B cell (primary cell): ENCODE results near the gene NPFFR2. TPM values are rescaled to one million over a fixed set of nuclear protein-coding genes. Genes with fewer than 3 reads are reported as not detected.

Experiments
- ATAC-seq: fragments of 200-7000 bp; cut with Tn5 transposase; one replicate; pipeline ENCODE4 v1.10.0; 2021; ENCODE audit warnings: low read depth, mild to moderate bottlenecking, moderate number of reproducible peaks, moderate library complexity
- CTCF ChIA-PET: fragments of 350-600 bp; sonication (Branson Sonifier 250); formaldehyde crosslinking; loops from one replicate; lab custom pipeline; 2021; ENCODE audit warnings: antibody characterized with exemption, inconsistent platforms; lab: Charles Lee
- POLR2A ChIA-PET: fragments of 350-600 bp; sonication (Branson Sonifier 250); formaldehyde crosslinking; loops from one replicate; lab custom pipeline; 2021; ENCODE audit warnings: antibody characterized with exemption; lab: Charles Lee
- DNase-seq: peaks from one replicate; pipeline ENCODE4 v3.0.0; 2013
- H2AFZ ChIP-seq: 2 replicates; pipeline ENCODE4 v1.6.1; 2012; ENCODE audit warnings: mild to moderate bottlenecking, low read depth, low read length; ENCODE audit not compliant: insufficient read depth, poor library complexity, severe bottlenecking
- H3K27ac ChIP-seq, 2 donors: 1 replicate in 1 of 2; 2 replicates in 1 of 2; pipeline ENCODE4 v1.5.1; 2012 to 2013; ENCODE audit warnings: low read length in 2 of 2, mild to moderate bottlenecking in 2 of 2, moderate library complexity in 1 of 2
- H3K27me3 ChIP-seq, 4 experiments: fragments of 200-600 bp in 1 of 4; sonication (generic) in 1 of 4; replicated peaks in 1 of 4; 1 replicate in 2 of 4; 2 replicates in 2 of 4; pipeline versions ENCODE4 v1.6.1 to v1.7.0; 2013 to 2016; ENCODE audit warnings: low read length in 3 of 4, mild to moderate bottlenecking in 2 of 4, mixed read lengths in 1 of 4, moderate library complexity in 1 of 4; ENCODE audit not compliant: insufficient read depth in 4 of 4, control insufficient read depth in 3 of 4; ENCODE audit errors: control extremely low read depth in 1 of 4
- H3K36me3 ChIP-seq, 2 experiments: replicated peaks in 1 of 2; 1 replicate in 1 of 2; 2 replicates in 1 of 2; pipeline versions ENCODE4 v1.6.1 to v1.7.1; 2013; ENCODE audit warnings: low read length in 1 of 2; ENCODE audit not compliant: insufficient read depth in 2 of 2, control insufficient read depth in 1 of 2; ENCODE audit errors: control extremely low read depth in 1 of 2, extremely low read depth in 1 of 2
- H3K4me1 ChIP-seq, 2 donors: fragments of 200-600 bp in 1 of 2; sonication (generic) in 1 of 2; 1 replicate in 1 of 2; 2 replicates in 1 of 2; pipeline versions ENCODE4 v1.5.1 to v1.6.1; 2013 to 2017; ENCODE audit warnings: low read length in 2 of 2; ENCODE audit not compliant: control insufficient read depth in 2 of 2, insufficient read depth in 2 of 2
- H3K4me2 ChIP-seq: replicated peaks from 2 replicates; pipeline ENCODE3; 2012; ENCODE audit warnings: mild to moderate bottlenecking, low read depth, low read length; ENCODE audit not compliant: poor library complexity, severe bottlenecking
- H3K4me3 ChIP-seq, 5 experiments: fragments of 200-600 bp in 1 of 5; sonication (generic) in 1 of 5; 1 replicate in 3 of 5; 2 replicates in 2 of 5; pipeline versions ENCODE4 v1.5.1 to v1.7.0; 2011 to 2016; ENCODE audit warnings: low read length in 4 of 5, mild to moderate bottlenecking in 4 of 5, low read depth in 2 of 5, control low read depth in 1 of 5, moderate library complexity in 1 of 5; ENCODE audit not compliant: insufficient read depth in 1 of 5; ENCODE audit errors: control extremely low read depth in 1 of 5, extremely low read depth in 1 of 5
- H3K79me2 ChIP-seq: fragments of 200-600 bp; sonication (generic); one replicate; pipeline ENCODE4 v1.6.0; 2016; ENCODE audit warnings: low read length; ENCODE audit not compliant: control insufficient read depth, insufficient read depth
- H3K9ac ChIP-seq: fragments of 200-600 bp; sonication (generic); 2 replicates; pipeline ENCODE4 v1.6.1; 2017; ENCODE audit warnings: mild to moderate bottlenecking, low read length, moderate library complexity
- H3K9me3 ChIP-seq, 3 donors: one replicate each; pipeline versions ENCODE4 v1.6.1 to v1.7.1; 2013; ENCODE audit warnings: low read length in 2 of 3; ENCODE audit not compliant: control insufficient read depth in 2 of 3, insufficient read depth in 1 of 3; ENCODE audit errors: control extremely low read depth in 1 of 3
- H4K20me1 ChIP-seq: 2 replicates; pipeline ENCODE4 v1.6.0; 2012; ENCODE audit warnings: mild to moderate bottlenecking, low read length; ENCODE audit not compliant: insufficient read depth, control insufficient read depth, poor library complexity, severe bottlenecking
- H3K27ac Mint-ChIP-seq: one replicate; pipeline ENCODE4 v1.8.0; 2021; ENCODE audit warnings: mixed read lengths
- H3K27me3 Mint-ChIP-seq: one replicate; pipeline ENCODE4 v1.8.0; 2021; ENCODE audit warnings: mixed read lengths
- H3K4me1 Mint-ChIP-seq: one replicate; pipeline ENCODE4 v1.8.0; 2021; ENCODE audit warnings: mixed read lengths
- H3K4me3 Mint-ChIP-seq: one replicate; pipeline ENCODE4 v1.8.0; 2021; ENCODE audit warnings: mixed read lengths
- H3K9me3 Mint-ChIP-seq: one replicate; pipeline ENCODE4 v1.8.0; 2022; ENCODE audit warnings: mixed read lengths; ENCODE audit not compliant: insufficient read depth
- EZH2 ChIP-seq: IDR thresholded peaks from 2 replicates; pipeline ENCODE4 v1.6.1; 2012; ENCODE audit warnings: borderline replicate concordance, low read depth, mild to moderate bottlenecking, moderate library complexity, low read length; ENCODE audit not compliant: insufficient read depth, poor library complexity, severe bottlenecking
- intact Hi-C: fragments of 100-400 bp; cut with micrococcal nuclease; formaldehyde crosslinking; loops from one replicate; pipeline ENCODE4 v1.10.0; 2022
- polyA plus RNA-seq: library from polyadenylated mRNA; depleted of rRNA; stranded (reverse); fragments of >200 nt; gene quantifications from 2 replicates; pipeline ENCODE4 v1.2.3, GENCODE V29; 2012
- total RNA-seq, 2 donors: library from RNA; stranded (reverse); fragments of 120-200 nt in 1 of 2; gene quantifications; 1 replicate in 1 of 2; 2 replicates in 1 of 2; pipeline versions ENCODE4 v1.2.3 to v1.2.4, GENCODE V29; 2013 to 2022
- TF ChIP-seq, protein P1 (sequence below): fragments of 200-600 bp; IDR thresholded peaks from one replicate; pipeline ENCODE4 v1.8.0; 2022; ENCODE audit warnings: antibody characterized with exemption, mild to moderate bottlenecking

The NPFFR2 gene
- total and polyA plus RNA-seq, 2 donors (not counting 1 experiment from before 2014, with no cell fraction given) = not detected

DNA sequence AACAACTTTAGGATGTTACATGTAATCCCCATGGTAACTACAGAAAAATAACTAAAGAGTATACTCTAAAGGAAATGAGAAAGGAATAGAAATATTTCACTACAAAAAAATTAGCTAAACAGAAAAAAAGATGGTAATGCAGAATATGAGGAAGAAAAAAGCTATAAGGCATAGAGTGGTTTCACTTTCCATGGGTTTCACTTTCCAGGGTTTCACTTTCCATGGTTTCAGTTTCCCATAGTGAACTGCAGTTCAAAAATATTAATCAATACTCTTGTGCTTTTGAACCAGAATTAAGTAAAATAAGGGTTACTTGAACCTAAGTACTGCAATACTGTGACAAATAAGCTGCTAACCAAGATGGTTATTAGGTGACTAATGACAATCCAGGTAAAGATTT lies 42.0 kb downstream of the NPFFR2 start:
- intact Hi-C loops = no loop called here
- Histone ChIP-seq H4K20me1 (no peaks in the 10 kb centered on the region), H3K4me2 (no peak overlapping the region), H3K4me3 (no peak overlapping the region), H3K9me3 (no peaks in the 10 kb centered on the region), H3K36me3 (no peaks in the 10 kb centered on the region), H3K27ac (no peak overlapping the region), H2AFZ (no peak overlapping the region), H3K79me2 (no peaks in the 10 kb centered on the region), H3K9ac (no peak overlapping the region), H3K27me3 (no peaks in the 10 kb centered on the region), H3K4me1 (no peaks in the 10 kb centered on the region)
- H3K27me3 Mint-ChIP-seq = no peaks in the 10 kb centered on the region
- H3K4me1 Mint-ChIP-seq = no peaks in the 10 kb centered on the region
- CTCF ChIA-PET = no interaction called here
- DNase-seq (no peak), ATAC-seq (no peak)
- no peak overlapping the region for H3K27ac Mint-ChIP-seq
- POLR2A ChIA-PET = no interaction called here
- no peaks in the 10 kb centered on the region for H3K9me3 Mint-ChIP-seq
- H3K4me3 Mint-ChIP-seq = no peak overlapping the region
- no peak for TF ChIP-seq EZH2
- TF ChIP-seq, protein P1, sequence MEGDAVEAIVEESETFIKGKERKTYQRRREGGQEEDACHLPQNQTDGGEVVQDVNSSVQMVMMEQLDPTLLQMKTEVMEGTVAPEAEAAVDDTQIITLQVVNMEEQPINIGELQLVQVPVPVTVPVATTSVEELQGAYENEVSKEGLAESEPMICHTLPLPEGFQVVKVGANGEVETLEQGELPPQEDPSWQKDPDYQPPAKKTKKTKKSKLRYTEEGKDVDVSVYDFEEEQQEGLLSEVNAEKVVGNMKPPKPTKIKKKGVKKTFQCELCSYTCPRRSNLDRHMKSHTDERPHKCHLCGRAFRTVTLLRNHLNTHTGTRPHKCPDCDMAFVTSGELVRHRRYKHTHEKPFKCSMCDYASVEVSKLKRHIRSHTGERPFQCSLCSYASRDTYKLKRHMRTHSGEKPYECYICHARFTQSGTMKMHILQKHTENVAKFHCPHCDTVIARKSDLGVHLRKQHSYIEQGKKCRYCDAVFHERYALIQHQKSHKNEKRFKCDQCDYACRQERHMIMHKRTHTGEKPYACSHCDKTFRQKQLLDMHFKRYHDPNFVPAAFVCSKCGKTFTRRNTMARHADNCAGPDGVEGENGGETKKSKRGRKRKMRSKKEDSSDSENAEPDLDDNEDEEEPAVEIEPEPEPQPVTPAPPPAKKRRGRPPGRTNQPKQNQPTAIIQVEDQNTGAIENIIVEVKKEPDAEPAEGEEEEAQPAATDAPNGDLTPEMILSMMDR = no peak

DNA sequence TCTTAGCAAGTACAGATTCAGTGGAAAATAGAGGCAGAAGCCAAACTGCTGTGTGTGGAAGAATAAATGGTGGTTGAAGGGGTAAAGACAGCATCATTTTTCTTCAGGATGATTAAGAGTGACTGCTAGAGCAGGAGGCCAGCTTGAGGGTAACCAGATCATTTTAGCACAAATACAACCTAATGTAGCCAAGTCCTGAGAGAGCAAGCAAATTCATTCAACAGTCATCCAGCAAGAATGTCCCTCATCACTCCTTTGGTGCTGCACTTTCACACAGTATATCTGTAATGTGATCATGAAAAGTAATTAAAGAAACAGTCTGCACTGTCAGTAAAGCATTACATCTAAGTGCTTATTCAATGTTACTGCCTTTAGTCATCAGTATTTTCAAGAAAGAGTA lies 44.8 kb downstream of the NPFFR2 start:
- Histone ChIP-seq H3K79me2 (no peaks in the 10 kb centered on the region), H4K20me1 (no peaks in the 10 kb centered on the region), H2AFZ (no peak overlapping the region), H3K9ac (no peak overlapping the region), H3K9me3 (no peaks in the 10 kb centered on the region), H3K4me2 (no peak overlapping the region), H3K27ac (no peak overlapping the region), H3K4me1 (no peaks in the 10 kb centered on the region), H3K4me3 (no peak overlapping the region), H3K27me3 (no peaks in the 10 kb centered on the region), H3K36me3 (no peaks in the 10 kb centered on the region)
- no peak overlapping the region for H3K4me3 Mint-ChIP-seq
- H3K27ac Mint-ChIP-seq = no peak overlapping the region
- H3K9me3 Mint-ChIP-seq = no peaks in the 10 kb centered on the region
- no peak for TF ChIP-seq EZH2
- TF ChIP-seq, protein P1 = no peak
- DNase-seq (no peak), ATAC-seq (no peak)
- POLR2A ChIA-PET = no interaction called here
- H3K4me1 Mint-ChIP-seq = no peaks in the 10 kb centered on the region
- intact Hi-C loops = no loop called here
- CTCF ChIA-PET = no interaction called here
- H3K27me3 Mint-ChIP-seq = no peaks in the 10 kb centered on the region
